Loucy (cell line): Measurements from ENCODE around the gene FAM83B.

Experiments
- EZH2phosphoT487 ChIP-seq: fragments of 200-600 bp; IDR thresholded peaks from 2 replicates; pipeline ENCODE4 v1.6.1; 2018; ENCODE audit warnings: antibody characterized with exemption, mild to moderate bottlenecking, moderate library complexity, borderline replicate concordance
- TF ChIP-seq, protein P1 (sequence below): fragments of 200-600 bp; sonication (generic); conservative IDR thresholded peaks from 2 replicates; pipeline ENCODE4 v1.5.1; 2014; ENCODE audit warnings: mild to moderate bottlenecking, antibody characterized with exemption, low read length

- TF ChIP-seq, protein P1, sequence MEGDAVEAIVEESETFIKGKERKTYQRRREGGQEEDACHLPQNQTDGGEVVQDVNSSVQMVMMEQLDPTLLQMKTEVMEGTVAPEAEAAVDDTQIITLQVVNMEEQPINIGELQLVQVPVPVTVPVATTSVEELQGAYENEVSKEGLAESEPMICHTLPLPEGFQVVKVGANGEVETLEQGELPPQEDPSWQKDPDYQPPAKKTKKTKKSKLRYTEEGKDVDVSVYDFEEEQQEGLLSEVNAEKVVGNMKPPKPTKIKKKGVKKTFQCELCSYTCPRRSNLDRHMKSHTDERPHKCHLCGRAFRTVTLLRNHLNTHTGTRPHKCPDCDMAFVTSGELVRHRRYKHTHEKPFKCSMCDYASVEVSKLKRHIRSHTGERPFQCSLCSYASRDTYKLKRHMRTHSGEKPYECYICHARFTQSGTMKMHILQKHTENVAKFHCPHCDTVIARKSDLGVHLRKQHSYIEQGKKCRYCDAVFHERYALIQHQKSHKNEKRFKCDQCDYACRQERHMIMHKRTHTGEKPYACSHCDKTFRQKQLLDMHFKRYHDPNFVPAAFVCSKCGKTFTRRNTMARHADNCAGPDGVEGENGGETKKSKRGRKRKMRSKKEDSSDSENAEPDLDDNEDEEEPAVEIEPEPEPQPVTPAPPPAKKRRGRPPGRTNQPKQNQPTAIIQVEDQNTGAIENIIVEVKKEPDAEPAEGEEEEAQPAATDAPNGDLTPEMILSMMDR = no peak
- no peak for TF ChIP-seq EZH2phosphoT487
Measured at GRCh38 chr6:54898767-54899166, 52.2 kb downstream of the FAM83B start.
